ENCODE results near the gene CDIP1.

DNA sequence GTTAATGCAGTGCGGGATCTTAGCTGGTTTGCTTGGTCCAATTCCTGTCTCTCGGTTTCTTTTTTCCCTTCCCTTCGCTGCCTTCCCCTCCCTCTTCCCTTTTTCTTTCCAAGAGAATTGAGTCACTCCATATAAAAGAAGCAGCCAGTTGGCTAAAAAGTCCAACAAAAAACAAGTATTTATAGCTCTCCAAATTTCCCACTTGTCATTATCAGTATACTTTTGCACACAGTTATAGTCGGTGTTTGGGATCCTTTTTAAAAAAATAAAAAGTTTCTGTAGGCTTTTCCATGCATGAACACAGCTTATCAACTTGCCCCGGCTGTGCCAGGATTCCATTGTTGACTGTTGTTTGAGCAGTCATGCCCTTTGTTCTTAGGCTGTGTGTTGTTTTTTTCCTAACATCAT is 37.5 kb downstream of the CDIP1 start:
- no peak for TF ChIP-seq POLR2A (IDR thresholded peaks at IDR 0.05)
- TF ChIP-seq CTCF (IDR thresholded peaks at IDR 0.05), result no peak
